GM03348 (cell line): ENCODE measurements around the gene NOTCH2.

ENCODE experiments used
- DNase-seq: peaks from one replicate; pipeline ENCODE4 v3.0.0; 2012; ENCODE audit warnings: low spot score

The NOTCH2 gene

GRCh38 chr1:119873135-119874015 lies 196.1 kb downstream of the NOTCH2 start:
- peak; percentile 69 for DNase-seq

- no peak for DNase-seq
Observed at GRCh38 chr1:119871881-119872280, 197.6 kb downstream of the NOTCH2 start.

- peak; percentile 90 for DNase-seq
Observed at GRCh38 chr1:119870917-119871596, 198.4 kb downstream of the NOTCH2 start.

- DNase-seq = no peak
Observed at GRCh38 chr1:119869995-119870394, 199.5 kb downstream of the NOTCH2 start.

DNA sequence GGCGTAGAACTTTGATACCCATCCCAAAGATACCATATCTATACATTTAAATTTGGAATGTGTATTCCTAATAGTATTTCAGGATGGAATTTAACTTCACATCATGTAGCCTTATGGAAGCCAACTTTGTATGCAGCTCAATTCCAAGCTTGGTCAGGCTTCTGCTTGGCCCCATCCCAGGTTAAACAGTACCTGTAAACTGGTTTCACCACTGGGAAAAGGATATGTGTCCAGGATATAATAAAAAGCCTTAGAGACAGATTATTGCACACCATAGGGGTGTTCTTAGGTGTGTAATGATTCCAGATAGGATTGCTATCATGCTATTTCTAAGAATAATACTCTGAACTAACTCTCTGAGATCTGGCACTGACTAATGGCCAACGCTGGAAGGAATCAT lies 201.3 kb downstream of the NOTCH2 start:
- no peak for DNase-seq

- DNase-seq = no peak
Observed at GRCh38 chr1:119866451-119866850, 203.0 kb downstream of the NOTCH2 start.

DNA sequence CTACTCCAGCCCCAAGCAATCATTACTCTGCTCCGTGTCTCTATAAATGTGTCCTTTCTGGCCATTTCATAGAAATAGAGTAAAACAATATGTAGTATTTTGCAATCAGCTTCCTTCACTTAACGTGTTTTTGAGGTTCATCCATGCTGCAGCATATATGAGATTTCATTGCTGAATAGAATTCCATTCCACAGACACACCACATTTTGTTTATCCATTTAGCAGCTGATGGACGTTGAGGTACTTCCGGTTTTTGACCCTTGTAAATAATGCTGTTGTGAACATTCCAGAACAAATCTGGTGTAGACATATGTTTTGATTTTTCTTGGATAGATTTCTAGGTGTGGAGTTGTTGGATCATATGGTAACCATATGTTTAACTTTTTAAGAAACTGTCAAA lies 203.8 kb downstream of the NOTCH2 start:
- DNase-seq = peak; percentile 26

DNA sequence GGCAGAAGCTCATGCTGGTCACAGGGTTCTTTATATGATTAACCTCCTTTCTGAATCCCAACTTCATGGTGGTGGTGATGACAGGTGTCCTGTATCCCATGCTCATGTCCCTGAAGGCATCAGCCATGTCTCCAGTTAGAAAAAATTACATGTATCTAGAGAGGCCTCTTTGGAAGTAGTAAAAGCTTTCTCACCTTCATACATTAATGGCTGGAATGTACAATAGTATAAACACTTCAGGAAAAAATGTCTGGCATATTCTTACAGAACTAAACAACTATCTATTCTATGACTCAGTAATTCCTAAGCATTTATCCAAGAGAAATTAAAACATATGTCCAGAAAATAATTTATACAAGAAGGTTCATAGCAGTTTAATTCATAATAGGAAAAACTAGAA lies 207.2 kb downstream of the NOTCH2 start:
- DNase-seq = no peak
